NCI-H460 (cell line): ENCODE data around the gene C20orf144. TPM values are rescaled to one million over a fixed set of nuclear protein-coding genes. Genes with fewer than 3 reads are reported as not detected.

Experiments used
- total RNA-seq: library from RNA; depleted of rRNA; stranded (reverse); fragments of >200 nt; shearing (Covaris generic); gene quantifications from 2 replicates; pipeline ENCODE4 v1.2.3, GENCODE V29; 2014; rRNA removed

Gene C20orf144
- total RNA-seq, 1 experiment from 2014 or later: not detected

Other genes with a start within 250 kb of the C20orf144 start
- 7.3 and 10.4 TPM in 2 replicates for gene SNTA1, start 218.6 kb upstream of the C20orf144 start, total RNA-seq
- 4.2 and 5.5 TPM in 2 replicates for gene CBFA2T2, start 172.2 kb upstream of the C20orf144 start, total RNA-seq
- gene ACTL10, start 4.6 kb downstream of the C20orf144 start, total RNA-seq: not detected in 2 replicates
- 35.2 and 40.2 TPM in 2 replicates for gene NECAB3, start 12.1 kb downstream of the C20orf144 start, total RNA-seq
- gene E2F1, start 24.1 kb downstream of the C20orf144 start, total RNA-seq: 7.9 and 10.8 TPM in 2 replicates
- 2.7 and 4.5 TPM in 2 replicates for gene PXMP4, start 58.0 kb downstream of the C20orf144 start, total RNA-seq
- gene ZNF341, start 69.7 kb downstream of the C20orf144 start, total RNA-seq: 2.2 and 2.4 TPM in 2 replicates
- gene CHMP4B, start 149.0 kb downstream of the C20orf144 start, total RNA-seq: 22.6 and 26.6 TPM in 2 replicates